Measurements from ENCODE around the gene AP1S1.
A peak's percentile ranks its signal among the peaks of the same experiment; 100 is the strongest.

AP1S1 gene

GRCh38 chr7:101133621-101134398 is 20.5 kb upstream of the AP1S1 start:
- no peak overlapping the region for H3K4me3 ChIP-seq (replicated peaks; ENCODE audit: insufficient read depth, low read length)
- no peak overlapping the region for H3K27ac ChIP-seq (replicated peaks)
- no peak for TF ChIP-seq POLR2AphosphoS5 (IDR thresholded peaks at IDR 0.05; ENCODE audit: low read depth)
- TF ChIP-seq, protein P1, sequence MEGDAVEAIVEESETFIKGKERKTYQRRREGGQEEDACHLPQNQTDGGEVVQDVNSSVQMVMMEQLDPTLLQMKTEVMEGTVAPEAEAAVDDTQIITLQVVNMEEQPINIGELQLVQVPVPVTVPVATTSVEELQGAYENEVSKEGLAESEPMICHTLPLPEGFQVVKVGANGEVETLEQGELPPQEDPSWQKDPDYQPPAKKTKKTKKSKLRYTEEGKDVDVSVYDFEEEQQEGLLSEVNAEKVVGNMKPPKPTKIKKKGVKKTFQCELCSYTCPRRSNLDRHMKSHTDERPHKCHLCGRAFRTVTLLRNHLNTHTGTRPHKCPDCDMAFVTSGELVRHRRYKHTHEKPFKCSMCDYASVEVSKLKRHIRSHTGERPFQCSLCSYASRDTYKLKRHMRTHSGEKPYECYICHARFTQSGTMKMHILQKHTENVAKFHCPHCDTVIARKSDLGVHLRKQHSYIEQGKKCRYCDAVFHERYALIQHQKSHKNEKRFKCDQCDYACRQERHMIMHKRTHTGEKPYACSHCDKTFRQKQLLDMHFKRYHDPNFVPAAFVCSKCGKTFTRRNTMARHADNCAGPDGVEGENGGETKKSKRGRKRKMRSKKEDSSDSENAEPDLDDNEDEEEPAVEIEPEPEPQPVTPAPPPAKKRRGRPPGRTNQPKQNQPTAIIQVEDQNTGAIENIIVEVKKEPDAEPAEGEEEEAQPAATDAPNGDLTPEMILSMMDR (IDR thresholded peaks at IDR 0.05; ENCODE audit: insufficient read depth, low read length): no peak
- DNase-seq (ENCODE audit: low read depth in 1 of 2, low spot score in 1 of 2): no peak
- H3K27me3 ChIP-seq (ENCODE audit: insufficient read depth, poor library complexity, severe bottlenecking): no peaks in the 10 kb centered on the region

- Histone ChIP-seq H3K27me3 (ENCODE audit: insufficient read depth, poor library complexity, severe bottlenecking) (no peaks in the 10 kb centered on the region), H3K4me3 (replicated peaks; ENCODE audit: insufficient read depth, low read length) (no peak overlapping the region), H3K27ac (replicated peaks) (no peak overlapping the region)
- TF ChIP-seq SPI1 (IDR thresholded peaks at IDR 0.05; ENCODE audit: borderline replicate concordance, low read depth): peak; percentile 86
- TF ChIP-seq, protein P1 (IDR thresholded peaks at IDR 0.05; ENCODE audit: insufficient read depth, low read length): no peak
- DNase-seq (ENCODE audit: low read depth in 1 of 2, low spot score in 1 of 2): no peak
Observed at GRCh38 chr7:101134399-101134980, 19.8 kb upstream of the AP1S1 start.

DNA sequence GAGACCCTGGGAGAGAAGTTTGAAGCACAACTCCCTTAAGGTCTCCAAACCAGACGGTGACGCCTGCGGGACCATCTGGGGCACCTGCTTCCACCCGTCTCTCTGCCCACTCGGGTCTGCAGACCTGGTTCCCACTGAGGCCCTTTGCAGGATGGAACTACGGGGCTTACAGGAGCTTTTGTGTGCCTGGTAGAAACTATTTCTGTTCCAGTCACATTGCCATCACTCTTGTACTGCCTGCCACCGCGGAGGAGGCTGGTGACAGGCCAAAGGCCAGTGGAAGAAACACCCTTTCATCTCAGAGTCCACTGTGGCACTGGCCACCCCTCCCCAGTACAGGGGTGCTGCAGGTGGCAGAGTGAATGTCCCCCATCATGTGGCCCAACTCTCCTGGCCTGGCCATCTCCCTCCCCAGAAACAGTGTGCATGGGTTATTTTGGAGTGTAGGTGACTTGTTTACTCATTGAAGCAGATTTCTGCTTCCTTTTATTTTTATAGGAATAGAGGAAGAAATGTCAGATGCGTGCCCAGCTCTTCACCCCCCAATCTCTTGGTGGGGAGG is 16.5 kb upstream of the AP1S1 start:
- no peaks in the 10 kb centered on the region for H3K27me3 ChIP-seq (ENCODE audit: insufficient read depth, poor library complexity, severe bottlenecking)
- no peak for DNase-seq (ENCODE audit: low read depth in 1 of 2, low spot score in 1 of 2)
- H3K4me3 ChIP-seq (replicated peaks; ENCODE audit: insufficient read depth, low read length): no peak overlapping the region
- no peak for TF ChIP-seq SPI1 (IDR thresholded peaks at IDR 0.05; ENCODE audit: borderline replicate concordance, low read depth)
- TF ChIP-seq GABPA (IDR thresholded peaks at IDR 0.05; ENCODE audit: low read depth): no peak
- H3K27ac ChIP-seq (replicated peaks): peak overlapping the region; percentile 39

GRCh38 chr7:101138213-101138870 is 15.9 kb upstream of the AP1S1 start:
- TF ChIP-seq, protein P1 (IDR thresholded peaks at IDR 0.05; ENCODE audit: insufficient read depth, low read length): peak; percentile 13
- TF ChIP-seq GABPA (IDR thresholded peaks at IDR 0.05; ENCODE audit: low read depth) (no peak), SPI1 (IDR thresholded peaks at IDR 0.05; ENCODE audit: borderline replicate concordance, low read depth) (no peak), POLR2AphosphoS5 (IDR thresholded peaks at IDR 0.05; ENCODE audit: low read depth) (peak; percentile 42; the same call in 1 of the 2 replicates), REST (IDR thresholded peaks at IDR 0.05; ENCODE audit: insufficient replicate concordance, low read depth) (no peak)

More at GRCh38 chr7:101138213-101138870, 15.9 kb upstream of the AP1S1 start:
- H3K27me3 ChIP-seq (ENCODE audit: insufficient read depth, poor library complexity, severe bottlenecking): no peaks in the 10 kb centered on the region
- DNase-seq (ENCODE audit: low read depth in 1 of 2, low spot score in 1 of 2): peak; percentile 88 to 93
- 0 out of 2 replicates have a peak overlapping the region, but pooled peaks have one; percentile 12 for H3K4me3 ChIP-seq (replicated peaks; ENCODE audit: insufficient read depth, low read length)
- peak overlapping the region; percentile 39 for H3K27ac ChIP-seq (replicated peaks)

Measured in HL-60 (cell line).